ENCODE measurements around the gene HJV.

HJV gene

DNA sequence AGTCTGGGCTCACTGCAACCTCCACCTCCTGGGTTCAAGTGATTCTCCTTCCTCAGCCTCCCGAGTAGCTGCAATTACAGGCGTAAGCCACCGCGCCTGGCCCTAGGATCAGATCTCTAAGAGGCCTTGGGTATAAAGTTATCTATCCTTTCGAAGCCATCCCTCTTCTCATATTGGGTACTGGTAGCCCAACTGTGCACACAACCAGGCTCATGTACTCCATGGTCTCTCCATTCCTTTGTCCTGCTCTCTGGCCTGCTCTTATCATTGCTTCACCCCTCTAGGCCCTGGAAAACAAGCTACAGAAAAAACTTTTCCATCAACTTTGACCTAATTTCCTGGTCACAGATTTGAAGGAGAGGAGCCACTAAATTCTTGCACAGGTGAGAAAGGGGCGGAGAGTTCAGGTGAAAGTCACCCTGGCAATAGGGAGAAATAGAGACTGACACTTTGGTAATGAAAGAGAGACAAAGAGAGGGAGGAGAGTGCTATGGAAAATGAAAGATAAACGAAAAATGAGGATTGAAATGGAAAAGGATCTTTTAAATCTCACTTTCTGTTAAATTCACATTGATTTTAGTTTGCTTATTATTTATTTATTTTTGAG, 31.2 kb downstream of the HJV start:
- no peak for TF ChIP-seq FOXP2 (optimal IDR thresholded peaks at IDR 0.05; ENCODE audit: control extremely low read depth, extremely low read length, insufficient read depth)
- no peak for TF ChIP-seq POLR2AphosphoS5 (IDR thresholded peaks at IDR 0.05; ENCODE audit: borderline replicate concordance, low read depth, low read length)
- TF ChIP-seq EZH2 (IDR thresholded peaks at IDR 0.05): no peak
- Histone ChIP-seq H3K9ac (ENCODE audit: insufficient read length) (no peak overlapping the region), H3K27ac (no peak overlapping the region), H3K4me3 (no peak overlapping the region), H3K36me3 (ENCODE audit: insufficient read depth, low read length) (peaks cover 3% of the 10 kb centered on the region; the same call in 1 of the 2 replicates), H3K9me3 (ENCODE audit: low read depth, low read length) (no peaks in the 10 kb centered on the region)
- DNase-seq (ENCODE audit: low read depth, low spot score): no peak

GRCh38 chr1:145988773-145989172, 32.8 kb downstream of the HJV start:
- no peaks in the 10 kb centered on the region for H3K9me3 ChIP-seq (ENCODE audit: low read depth, low read length)
- H3K36me3 ChIP-seq (ENCODE audit: insufficient read depth, low read length): peaks cover 3% of the 10 kb centered on the region; the same call in 1 of the 2 replicates
- no peak overlapping the region for H3K4me3 ChIP-seq
- TF ChIP-seq POLR2AphosphoS5 (IDR thresholded peaks at IDR 0.05; ENCODE audit: borderline replicate concordance, low read depth, low read length): no peak
- no peak for TF ChIP-seq EZH2 (IDR thresholded peaks at IDR 0.05)
- TF ChIP-seq FOXP2 (optimal IDR thresholded peaks at IDR 0.05; ENCODE audit: control extremely low read depth, extremely low read length, insufficient read depth): no peak
- H3K9ac ChIP-seq (ENCODE audit: insufficient read length): no peak overlapping the region
- no peak for DNase-seq (ENCODE audit: low read depth, low spot score)
- H3K27ac ChIP-seq: no peak overlapping the region

GRCh38 chr1:145987926-145988325, 33.6 kb downstream of the HJV start:
- H3K27ac ChIP-seq: no peak overlapping the region
- TF ChIP-seq EZH2 (IDR thresholded peaks at IDR 0.05): no peak
- no peak for TF ChIP-seq FOXP2 (optimal IDR thresholded peaks at IDR 0.05; ENCODE audit: control extremely low read depth, extremely low read length, insufficient read depth)
- no peak for TF ChIP-seq POLR2AphosphoS5 (IDR thresholded peaks at IDR 0.05; ENCODE audit: borderline replicate concordance, low read depth, low read length)
- no peak for DNase-seq (ENCODE audit: low read depth, low spot score)
- H3K4me3 ChIP-seq: no peak overlapping the region
- no peak overlapping the region for H3K9ac ChIP-seq (ENCODE audit: insufficient read length)
- H3K9me3 ChIP-seq (ENCODE audit: low read depth, low read length): no peaks in the 10 kb centered on the region
- H3K36me3 ChIP-seq (ENCODE audit: insufficient read depth, low read length): no peaks in the 10 kb centered on the region

- H3K4me3 ChIP-seq: no peak overlapping the region
- TF ChIP-seq EZH2 (IDR thresholded peaks at IDR 0.05) (no peak), POLR2AphosphoS5 (IDR thresholded peaks at IDR 0.05; ENCODE audit: borderline replicate concordance, low read depth, low read length) (no peak), FOXP2 (optimal IDR thresholded peaks at IDR 0.05; ENCODE audit: control extremely low read depth, extremely low read length, insufficient read depth) (no peak)
- H3K9ac ChIP-seq (ENCODE audit: insufficient read length): no peak overlapping the region
- no peak overlapping the region for H3K27ac ChIP-seq
- no peak for DNase-seq (ENCODE audit: low read depth, low spot score)
- no peaks in the 10 kb centered on the region for H3K36me3 ChIP-seq (ENCODE audit: insufficient read depth, low read length)
- no peaks in the 10 kb centered on the region for H3K9me3 ChIP-seq (ENCODE audit: low read depth, low read length)
These were observed 35.0 kb downstream of the HJV start for GRCh38 chr1:145986551-145986950.

- DNase-seq (ENCODE audit: low read depth, low spot score): no peak
- no peak overlapping the region for H3K9ac ChIP-seq (ENCODE audit: insufficient read length)
- H3K4me3 ChIP-seq: no peak overlapping the region
- H3K36me3 ChIP-seq (ENCODE audit: insufficient read depth, low read length): no peaks in the 10 kb centered on the region
- TF ChIP-seq EZH2 (IDR thresholded peaks at IDR 0.05): no peak
- no peak for TF ChIP-seq POLR2AphosphoS5 (IDR thresholded peaks at IDR 0.05; ENCODE audit: borderline replicate concordance, low read depth, low read length)
- TF ChIP-seq FOXP2 (optimal IDR thresholded peaks at IDR 0.05; ENCODE audit: control extremely low read depth, extremely low read length, insufficient read depth): no peak
- H3K9me3 ChIP-seq (ENCODE audit: low read depth, low read length): no peaks in the 10 kb centered on the region
- H3K27ac ChIP-seq: no peak overlapping the region
These were observed 35.8 kb downstream of the HJV start for GRCh38 chr1:145985502-145986439.

DNA sequence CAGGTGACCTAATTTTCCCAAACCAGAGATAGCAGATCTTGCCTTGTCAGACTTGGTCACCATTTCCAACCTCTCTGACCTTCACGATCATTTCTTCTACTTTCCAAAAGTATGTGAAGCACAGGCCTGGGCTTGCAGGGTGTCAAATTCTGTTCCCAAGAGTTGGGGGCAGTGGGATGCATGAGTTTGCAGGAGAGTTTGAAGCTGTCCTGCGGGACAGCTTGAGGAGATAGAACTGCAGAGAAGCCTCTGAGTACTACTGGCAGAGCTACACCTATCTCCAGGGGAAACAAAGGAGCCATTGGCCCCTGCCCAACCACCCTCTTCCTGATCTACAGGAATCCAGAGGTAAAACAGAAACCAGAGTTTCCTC, 36.4 kb downstream of the HJV start:
- no peak for TF ChIP-seq FOXP2 (optimal IDR thresholded peaks at IDR 0.05; ENCODE audit: control extremely low read depth, extremely low read length, insufficient read depth)
- no peak for TF ChIP-seq EZH2 (IDR thresholded peaks at IDR 0.05)
- TF ChIP-seq POLR2AphosphoS5 (IDR thresholded peaks at IDR 0.05; ENCODE audit: borderline replicate concordance, low read depth, low read length): no peak
- H3K36me3 ChIP-seq (ENCODE audit: insufficient read depth, low read length): no peaks in the 10 kb centered on the region
- H3K9ac ChIP-seq (ENCODE audit: insufficient read length): no peak overlapping the region
- DNase-seq (ENCODE audit: low read depth, low spot score): no peak
- no peaks in the 10 kb centered on the region for H3K9me3 ChIP-seq (ENCODE audit: low read depth, low read length)
- H3K27ac ChIP-seq: no peak overlapping the region
- no peak overlapping the region for H3K4me3 ChIP-seq

DNA sequence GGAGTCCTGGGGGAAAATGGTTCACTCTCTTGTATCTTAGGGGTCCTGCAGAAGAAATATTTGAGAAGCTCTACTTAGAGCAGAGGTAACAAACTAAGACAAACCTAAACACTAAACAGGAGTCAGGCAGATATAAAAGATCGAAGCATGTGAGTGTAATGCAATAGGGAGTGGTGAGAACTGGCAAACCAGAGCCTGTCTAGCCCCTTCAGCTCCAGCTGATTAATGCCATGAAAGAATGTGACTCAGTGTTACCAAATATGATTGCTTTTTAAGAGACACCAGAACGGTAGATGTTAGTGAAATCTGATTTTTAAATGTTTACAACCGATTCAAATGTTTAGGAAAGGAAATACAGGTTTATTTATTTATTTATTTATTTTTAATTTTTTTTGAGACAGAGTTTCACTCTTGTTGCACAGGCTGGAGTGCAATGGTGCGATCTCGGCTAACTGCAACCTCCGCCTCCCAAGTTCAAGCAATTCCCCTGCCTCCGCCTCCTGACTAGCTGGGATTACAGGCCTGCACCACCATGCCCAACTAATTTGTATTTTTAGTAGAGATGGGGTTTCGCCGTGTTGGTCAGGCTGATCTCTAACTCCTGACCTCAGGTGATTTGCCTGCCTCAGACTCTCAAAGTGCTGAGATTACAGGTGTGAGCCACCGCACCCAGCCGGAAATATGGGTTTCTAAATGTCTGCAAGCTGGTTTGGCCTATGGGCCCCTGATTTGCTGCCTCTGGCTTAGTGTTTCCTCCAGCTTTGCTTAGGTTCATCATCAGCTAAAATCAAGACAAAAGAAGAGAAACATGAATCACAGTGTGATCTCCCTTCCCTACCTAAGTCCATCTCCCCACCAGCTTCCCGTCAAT, 37.3 kb downstream of the HJV start:
- Histone ChIP-seq H3K27ac (0 out of 2 replicates have a peak overlapping the region, but pooled peaks have one; percentile 2), H3K9me3 (ENCODE audit: low read depth, low read length) (no peaks in the 10 kb centered on the region), H3K9ac (ENCODE audit: insufficient read length) (no peak overlapping the region), H3K4me3 (no peak overlapping the region), H3K36me3 (ENCODE audit: insufficient read depth, low read length) (no peaks in the 10 kb centered on the region)
- no peak for TF ChIP-seq FOXP2 (optimal IDR thresholded peaks at IDR 0.05; ENCODE audit: control extremely low read depth, extremely low read length, insufficient read depth)
- no peak for TF ChIP-seq POLR2AphosphoS5 (IDR thresholded peaks at IDR 0.05; ENCODE audit: borderline replicate concordance, low read depth, low read length)
- TF ChIP-seq EZH2 (IDR thresholded peaks at IDR 0.05): no peak
- no peak for DNase-seq (ENCODE audit: low read depth, low spot score)
